GM19238 (cell line): ENCODE data around the gene CPLX1.

Experiments used
- DNase-seq: peaks from one replicate; pipeline ENCODE4 v3.0.0; 2011; ENCODE audit warnings: low spot score; ENCODE audit not compliant: insufficient read length

Gene CPLX1

DNA sequence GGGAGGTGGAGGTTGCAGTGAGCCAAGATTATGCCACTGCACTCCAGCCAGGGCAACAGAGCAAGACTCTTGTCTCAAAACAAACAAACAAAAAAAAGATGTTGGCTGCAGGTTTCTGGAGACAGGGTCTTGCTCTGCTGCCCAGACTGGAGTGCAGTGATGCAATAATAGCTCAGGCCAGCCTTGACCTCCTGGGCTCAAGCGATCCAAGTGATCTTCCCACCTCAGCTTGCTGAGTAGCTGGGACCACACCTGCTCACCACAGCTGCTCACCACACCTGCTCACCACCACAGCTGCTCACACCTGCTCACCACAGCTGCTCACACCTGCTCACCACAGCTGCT, 29.9 kb upstream of the CPLX1 start:
- DNase-seq = no peak

DNA sequence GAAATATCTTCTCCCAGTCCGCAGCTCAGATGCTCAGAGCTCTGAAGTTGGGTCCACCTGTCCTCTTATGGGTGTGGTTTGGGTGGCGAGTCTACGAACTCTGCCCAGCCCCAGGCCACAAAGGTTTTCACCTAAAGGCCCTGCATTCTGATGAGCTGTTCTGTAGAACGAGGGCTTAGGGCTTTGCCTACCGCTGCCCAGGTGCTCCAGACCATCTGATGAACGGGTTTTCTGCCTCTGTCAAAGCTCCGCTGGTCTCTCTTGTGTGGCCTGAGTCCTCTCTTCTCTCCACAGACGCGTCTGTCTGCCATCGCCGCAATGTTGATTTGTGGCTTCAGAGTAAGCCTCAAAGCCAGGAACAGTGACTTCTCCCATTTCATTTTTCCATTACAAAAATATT, 28.4 kb upstream of the CPLX1 start:
- DNase-seq = no peak

DNA sequence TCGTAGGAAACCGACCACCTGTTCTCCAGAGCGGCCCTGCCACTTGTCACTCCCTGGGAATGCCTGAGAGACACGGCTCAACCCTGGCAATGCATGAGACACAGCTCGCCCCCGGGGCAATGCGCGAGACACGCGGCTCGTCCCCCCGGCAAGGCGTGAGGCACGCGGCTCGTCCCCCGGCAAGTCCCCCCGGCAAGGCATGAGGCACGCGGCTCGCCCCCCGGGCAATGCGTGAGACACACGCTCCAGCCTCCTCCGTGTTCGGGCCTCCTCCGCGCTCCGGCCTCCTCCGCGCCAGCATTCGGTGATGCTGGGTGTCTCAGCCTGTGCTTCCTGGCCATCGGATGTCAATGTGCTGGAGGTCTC, 27.5 kb upstream of the CPLX1 start:
- no peak for DNase-seq

DNA sequence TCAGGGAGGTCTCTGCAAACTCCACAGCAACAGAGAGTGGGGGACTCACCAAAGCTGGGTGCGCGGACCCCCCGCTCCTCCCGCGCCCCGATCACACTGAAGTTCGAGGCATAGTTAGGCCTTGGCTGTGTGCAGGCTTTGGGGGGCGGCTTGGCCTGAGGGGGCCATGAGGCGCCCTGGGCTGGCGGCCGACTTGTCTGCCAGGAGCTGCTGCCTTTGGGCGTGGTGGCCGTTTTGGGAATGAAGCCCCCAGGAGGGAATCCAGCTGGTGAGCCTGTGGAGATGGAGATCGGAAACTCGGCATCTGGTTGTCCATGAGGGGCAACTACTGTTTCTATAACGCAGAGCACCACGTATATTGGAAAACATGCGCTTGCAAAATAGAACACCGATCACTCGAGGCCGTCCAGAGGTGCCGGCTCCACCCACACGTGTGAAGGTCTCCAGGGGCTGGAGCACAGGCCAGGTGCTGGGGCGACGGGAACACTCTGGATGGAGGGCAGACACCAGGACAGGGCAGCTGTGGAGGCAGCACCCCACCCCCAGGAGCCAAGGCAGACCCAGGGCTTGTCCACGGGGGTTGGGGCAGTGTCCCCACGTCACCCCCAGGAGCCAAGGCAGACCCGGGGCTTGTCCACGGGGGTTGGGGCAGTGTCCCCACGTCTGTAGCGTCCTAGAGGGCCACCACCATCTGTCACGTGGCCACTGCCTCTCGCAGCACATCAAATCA, 25.9 kb upstream of the CPLX1 start:
- DNase-seq = no peak

DNA sequence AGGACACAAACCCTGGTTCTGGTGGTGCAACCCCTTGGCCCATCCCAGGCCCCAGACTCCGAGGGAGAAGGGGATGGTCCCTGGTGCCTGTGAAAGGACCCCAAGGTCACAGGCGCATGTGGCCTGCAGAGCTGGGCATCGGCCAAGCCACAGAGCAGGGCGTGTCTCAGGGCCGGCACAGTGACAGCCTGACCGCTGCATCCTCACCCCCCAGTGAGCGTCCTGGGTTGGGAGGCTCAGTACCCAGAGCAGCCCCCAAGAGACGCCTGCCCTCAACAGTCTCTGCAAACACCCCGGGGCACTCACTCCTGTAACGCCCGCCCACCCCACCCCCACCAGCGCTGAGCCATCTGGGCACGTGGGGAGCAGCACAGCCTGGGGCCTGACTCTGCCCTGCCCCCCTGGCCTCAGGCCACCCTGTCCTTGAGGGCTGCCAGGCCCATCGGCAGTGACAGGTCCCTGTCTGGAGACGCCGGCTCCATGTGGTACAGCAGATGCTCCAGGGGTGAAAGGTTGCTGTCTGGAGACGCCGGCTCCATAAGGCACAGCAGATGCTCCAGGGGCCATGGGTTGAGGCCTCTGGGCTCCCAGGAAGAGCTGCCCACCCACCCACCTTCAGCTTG, 24.5 kb upstream of the CPLX1 start:
- no peak for DNase-seq

DNA sequence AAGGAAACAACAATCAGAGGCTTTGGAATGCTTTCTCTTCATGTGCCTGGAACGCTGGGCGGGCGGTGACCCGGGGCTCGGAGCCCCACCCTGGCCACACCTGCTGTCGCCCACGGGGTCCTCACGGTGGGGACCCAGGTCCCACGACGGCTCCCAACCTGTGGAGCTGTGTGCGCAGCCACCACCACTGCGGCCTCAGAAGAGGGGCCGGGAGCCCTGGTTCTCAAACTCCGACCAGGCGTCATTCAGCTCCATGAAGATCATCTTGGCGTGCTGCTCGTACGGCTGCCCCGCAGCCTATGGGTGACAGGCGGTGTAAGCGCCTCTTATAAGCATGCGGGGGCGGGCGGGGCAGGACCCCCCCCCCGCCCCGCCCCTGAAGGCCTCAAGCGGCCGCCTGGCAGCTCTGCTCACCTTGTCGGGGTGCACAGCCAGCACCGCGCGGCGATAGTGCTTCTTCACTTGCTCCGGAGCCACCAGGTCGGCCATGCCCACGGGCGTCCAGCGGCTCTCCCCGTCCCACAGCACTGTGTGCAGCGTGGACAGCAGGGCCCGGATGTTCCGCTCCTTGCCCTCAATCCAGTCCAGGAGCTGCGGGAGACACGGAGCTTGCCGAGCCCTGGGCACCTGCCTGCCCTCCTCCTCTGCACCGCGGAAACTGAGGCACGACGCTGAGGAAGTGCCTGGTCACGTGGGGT, 23.7 kb upstream of the CPLX1 start:
- DNase-seq = no peak

DNA sequence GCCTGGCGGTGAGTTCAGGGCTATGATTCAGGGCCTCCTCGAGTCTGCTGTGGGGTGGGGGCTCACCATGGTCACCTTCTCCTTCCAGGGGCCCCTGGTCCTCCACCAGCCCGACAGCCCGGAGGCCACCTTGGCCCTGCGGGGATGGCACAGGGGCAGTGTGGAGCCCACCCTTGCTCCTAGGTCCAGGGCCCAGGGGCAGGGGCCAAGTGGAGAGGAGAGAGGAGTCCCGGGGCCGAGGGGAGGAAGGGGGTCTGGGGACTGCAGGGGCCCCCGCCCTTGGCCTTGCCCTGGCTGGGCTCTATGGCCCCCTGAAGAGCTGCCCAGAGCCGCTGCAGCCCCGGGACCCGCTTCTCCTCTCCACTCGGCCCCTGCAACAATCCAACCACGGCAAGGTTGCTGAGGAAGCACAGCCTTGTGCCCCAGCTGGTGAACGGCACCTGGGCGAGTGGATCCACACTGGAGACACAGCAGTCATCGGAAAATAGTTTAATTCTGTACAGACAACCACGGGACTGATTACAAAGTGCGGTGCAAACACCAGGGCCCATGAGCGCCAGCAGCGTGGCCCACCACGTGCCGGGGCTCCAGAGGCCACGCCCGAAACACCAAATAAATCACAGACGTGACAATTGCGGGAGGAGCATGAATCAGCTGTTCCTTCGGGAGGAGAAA, 23.0 kb upstream of the CPLX1 start:
- DNase-seq = no peak

DNA sequence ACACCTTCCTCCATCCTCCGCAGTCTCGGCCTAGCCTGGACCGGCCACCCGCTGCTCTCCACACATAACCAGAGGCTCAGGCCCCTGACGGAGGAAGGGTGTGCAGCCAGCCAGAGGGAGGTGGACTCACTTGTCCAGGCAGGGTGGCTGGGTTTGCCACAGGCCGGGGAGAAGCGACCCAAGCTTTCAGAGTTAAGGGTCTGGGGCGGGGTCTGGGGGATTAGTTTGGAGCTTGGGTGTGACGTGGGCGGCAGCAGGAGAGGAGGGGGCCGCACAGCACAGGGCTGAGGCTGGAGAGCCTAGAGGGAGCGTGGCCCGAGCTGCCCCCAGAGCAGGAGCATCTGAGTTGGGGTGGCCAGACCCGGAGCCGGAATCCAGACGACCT, 22.4 kb upstream of the CPLX1 start:
- DNase-seq = no peak

DNA sequence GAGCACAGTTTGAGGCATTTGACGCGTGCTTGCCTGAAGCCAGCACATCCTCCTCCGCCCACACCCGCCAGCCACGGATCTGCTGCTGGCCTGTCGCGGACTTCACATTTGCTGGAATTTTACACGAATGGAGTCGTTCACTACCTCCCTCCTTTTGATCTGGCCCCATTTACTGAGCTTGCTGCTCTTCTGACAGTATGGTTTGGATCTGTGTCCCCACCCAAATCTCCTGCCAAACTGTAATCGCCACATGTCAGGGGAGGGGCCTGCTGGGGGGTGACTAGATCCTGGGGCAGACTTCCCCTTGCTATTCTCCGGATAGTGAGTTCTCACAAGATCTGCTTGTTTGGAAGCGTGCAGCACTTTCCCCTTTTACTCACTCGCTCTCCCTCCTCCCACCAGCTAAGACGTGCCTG, 19.9 kb upstream of the CPLX1 start:
- DNase-seq = no peak

DNA sequence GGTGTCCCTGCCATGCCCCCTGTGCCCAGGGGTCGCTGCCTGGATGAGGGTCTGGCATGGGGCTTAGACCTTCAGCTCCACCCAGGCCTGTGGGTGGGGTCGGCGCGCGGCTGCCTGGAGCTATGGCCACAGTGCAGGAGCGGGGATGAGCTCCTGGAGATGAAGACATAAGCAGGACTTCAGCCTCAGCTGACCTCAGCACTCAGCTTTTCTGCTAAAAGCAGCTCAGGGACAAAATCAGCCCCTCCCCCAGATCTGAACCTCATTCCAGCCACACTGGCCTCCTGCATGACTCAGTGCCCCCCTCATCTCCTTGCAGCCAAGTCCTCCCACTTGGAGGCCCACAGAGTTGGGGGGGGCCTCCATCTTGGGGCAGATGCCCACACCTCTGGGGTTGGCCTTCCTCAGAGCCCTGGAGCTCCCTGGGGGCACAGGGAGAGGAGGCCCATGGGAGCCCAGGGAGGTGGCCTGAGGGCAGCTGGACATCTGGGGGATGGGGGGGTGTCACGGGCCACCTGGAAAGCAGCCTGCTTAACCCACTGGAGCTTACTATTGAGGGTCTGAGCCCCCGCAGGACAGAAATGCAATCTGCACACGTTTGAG, 19.4 kb upstream of the CPLX1 start:
- DNase-seq = no peak

DNA sequence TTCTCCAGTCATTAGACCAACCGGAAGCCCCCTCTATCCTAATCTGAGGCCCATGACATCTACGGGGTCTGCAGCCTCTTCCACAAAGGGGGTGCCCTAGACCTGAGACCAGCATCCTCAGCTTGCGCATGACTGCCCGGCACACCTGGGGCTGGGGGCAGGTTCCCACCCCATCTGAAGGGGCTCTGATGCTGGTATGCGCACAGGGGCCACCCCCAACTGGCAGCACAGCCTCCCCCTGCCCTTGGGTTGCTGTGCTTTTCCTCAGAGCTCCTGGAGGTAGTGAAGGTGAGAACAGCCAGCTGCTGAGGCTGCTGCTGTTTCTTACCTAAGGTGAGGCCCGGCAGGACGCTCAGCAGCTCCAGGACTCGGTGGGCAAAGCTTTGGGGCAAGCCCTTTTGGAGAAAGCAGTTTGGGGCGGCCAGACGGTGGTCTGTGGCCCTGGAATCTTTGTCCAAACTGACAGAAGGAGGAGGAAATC, 18.9 kb upstream of the CPLX1 start:
- DNase-seq = no peak

DNA sequence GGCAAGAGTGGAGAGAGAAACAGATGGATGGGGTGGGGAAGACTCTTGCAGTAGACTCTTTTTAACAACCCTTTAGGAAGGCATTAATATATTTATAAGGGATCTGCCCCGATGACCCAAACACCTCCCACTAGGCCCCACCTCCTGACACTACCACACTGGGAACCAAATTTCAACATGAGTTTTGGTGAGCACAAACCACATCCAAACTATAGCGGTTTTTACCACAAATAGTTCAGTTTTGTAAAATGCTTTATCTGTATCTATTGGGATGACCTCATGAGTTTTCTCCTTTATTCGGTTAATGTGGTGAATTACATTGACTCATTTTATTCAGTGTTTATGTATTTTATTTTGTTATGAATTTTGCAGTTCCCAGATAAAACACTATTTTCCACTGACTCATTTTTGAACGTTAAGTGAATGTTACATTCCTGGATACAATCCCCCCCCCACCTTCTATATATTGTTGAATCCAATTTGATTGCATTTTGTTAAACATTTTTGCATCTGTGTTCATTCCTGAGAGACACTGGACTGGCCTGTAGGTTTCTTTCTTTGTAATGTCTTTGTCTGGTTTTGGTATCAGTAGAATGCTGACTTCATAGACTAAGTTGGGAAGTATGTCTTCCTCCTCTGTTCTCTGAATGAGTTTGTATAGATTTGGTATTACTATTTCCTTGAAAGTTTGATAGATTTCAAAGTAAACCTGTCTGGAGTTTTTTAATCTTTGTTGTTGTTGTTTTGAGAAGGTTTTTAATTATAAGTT, 13.9 kb upstream of the CPLX1 start:
- no peak for DNase-seq

DNA sequence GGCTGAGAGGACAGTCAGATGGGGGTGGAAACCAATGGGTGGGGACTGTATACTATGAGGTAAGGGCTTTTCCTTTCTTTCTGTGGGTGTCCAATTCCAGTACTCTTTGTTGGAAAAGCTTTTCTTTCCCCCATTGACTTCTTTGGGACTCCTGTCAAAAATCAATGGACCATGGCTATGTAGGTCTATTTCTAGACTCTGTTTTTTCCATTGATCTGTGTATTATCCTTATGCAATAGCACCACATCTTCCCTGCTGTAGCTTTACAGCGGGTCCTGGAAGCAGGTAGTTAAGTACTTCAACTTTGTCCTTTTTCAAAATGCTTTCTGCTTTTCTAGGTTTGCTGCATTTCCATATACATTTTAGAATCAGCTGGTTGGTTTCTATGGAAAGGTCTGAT, 11.8 kb upstream of the CPLX1 start:
- DNase-seq = no peak

DNA sequence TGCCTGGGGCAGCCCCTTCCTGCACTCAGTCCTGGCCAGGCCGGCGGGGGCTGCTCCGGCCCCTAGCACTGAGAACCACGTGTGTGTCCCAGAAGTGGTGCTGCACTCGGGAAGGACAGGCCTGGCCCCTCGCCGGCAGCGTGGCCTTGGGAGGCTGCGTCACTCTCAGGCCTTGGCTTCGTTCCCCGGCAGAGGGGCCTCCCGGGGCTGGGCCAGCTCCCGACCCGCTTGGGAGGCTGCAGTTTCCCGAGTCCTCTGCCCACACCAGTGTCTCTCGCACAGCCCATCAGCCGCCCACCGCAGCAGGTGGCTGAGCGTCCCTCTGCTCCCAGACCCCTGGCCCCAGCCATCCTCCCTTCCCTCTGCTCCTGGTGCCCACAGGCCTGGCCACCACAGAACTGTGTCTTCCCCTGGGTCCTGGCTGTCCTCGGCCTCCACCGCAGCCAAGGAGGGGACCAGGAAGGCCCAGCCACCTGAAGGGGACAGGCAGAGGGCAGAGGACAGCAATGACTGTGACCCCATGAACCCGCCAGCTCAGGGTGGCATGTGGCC, 10.9 kb upstream of the CPLX1 start:
- no peak for DNase-seq

DNA sequence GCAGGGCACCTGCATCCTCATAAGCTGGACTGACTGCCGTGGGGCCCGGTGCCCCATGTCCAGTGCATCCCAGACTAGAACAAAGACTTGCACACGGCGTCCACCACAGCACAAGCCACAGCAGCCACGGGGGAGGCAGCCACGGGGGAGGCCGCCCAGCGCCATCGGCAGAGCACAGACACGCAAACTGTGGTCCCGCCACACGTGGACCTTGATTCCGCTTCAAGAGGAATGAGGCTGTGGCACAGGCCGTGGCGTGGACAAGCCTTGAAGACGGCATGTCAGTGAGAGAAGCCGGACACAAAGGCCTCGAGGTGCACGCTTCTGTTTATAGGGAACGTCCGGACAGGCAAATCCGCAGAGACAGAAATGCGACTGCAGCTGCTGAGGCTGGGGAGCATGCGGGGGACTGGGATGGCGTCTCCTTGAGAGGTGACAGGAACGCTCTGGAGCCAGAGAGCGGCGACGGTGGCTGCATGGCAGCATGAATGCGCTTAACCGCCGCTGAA, 10.1 kb upstream of the CPLX1 start:
- DNase-seq = no peak

DNA sequence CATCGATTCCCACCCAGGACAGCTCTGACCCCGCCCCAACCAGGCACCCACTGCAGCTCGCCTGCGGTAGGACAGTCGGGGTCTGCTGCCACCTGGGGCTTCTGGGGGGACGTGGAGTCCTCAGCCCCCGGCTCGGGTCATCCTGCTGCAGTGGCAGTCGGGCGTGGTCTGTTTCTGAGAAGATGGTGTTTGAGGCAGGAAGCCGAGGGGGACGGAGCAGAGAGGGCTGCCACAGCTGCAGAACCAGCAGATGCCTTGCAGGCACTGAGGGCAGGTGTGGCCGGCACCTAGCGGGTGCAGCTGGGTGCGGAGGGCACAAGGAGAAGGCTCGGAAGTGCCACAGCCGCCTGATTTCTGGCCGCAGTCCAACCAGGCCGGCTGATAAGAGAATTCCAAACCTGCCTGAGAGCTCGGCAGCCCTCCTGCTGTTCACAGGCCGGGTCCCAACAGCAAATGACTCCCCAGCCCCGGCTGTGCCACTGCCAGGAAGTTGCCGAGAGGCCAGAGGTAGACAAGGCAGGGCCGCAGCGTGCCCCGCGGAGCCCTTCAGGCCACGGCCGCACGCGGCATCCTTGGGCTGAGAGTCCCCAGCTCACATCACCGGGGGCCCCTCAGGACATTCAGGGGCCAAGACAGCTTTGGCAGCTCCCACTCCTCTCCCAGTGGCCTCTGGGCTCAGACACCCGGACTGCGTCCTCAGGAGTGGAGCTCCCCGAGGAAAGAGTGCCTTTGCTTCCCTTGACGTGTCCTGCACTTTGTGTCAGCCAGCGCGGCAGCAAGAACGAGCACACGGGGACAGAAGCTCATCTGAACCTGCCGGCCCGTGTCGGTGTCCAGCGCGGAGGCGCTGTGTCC, 9.4 kb upstream of the CPLX1 start:
- no peak for DNase-seq

DNA sequence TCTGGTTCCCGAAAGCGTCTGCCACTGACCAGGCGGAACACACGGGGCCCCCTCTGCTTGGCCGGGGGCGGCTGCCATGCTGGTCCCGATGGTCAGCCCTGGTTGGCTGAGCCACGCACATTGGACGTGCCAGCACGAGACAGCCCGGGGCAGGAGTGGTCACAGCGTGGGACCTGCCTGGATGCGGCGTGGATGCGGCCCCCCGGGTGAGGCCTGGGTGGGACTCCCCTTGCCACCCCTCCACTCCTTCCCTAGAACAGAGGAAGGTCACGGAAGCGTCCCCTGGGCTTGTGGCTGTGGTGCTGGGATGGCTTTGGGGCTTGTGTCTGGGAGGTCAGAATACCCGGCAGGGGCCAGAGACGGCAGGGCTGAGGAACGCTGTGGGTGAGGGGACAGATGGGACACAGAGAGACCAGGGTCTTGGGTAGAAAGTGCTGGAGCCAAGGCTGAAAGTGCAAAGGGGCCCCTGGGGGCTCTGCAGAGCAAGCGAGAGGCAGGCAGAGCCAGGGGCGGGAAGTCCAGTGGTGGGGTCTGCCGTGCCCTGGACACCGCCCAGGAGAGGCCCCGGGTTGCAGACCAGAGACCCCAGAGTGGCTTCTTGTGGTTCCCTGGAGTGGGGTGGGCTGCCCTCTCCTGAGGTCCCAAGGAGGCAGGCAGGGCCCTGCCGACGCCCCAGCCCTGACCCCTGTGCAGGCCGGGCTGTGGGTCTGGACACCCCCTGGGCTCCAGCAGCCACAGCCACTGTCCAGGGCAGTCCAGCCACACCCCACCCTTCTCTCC, 8.6 kb upstream of the CPLX1 start:
- no peak for DNase-seq

DNA sequence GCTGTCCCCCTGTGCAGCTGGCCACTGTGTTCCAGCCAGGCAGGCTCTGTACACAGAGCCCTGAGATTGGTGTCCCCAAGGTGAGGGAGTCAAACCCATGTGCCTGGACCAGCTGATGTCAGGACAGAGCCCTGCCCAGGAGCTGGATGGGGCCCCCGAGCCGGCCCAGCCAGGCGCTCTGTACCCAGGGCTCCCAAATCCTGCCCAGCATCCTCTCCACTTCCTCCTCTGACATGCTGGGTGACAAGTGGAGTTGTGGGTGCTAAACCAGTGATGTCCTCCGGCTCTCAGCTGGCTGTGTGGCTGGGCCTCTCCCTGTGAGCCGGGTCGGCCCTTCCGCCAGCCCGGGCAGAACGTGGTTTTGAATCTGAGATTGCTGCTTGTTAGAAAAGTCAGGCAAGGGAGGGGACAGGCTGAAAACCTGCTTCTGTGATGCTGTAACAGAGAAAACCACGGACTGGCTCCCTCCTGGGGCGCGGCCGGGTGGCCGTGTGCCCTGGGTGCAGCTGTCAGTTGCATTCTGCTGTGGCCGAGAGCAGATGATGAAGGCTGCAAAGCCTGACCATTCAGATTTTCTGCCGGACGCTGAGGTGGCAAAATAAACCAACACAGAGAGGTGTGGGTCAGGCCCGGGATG, 7.9 kb upstream of the CPLX1 start:
- no peak for DNase-seq
